Glutamatergic neuron (in vitro differentiated cells): ENCODE measurements around the gene MED8. TPM values are rescaled to one million over a fixed set of nuclear protein-coding genes. Genes with fewer than 3 reads are reported as not detected.
A peak's percentile ranks its signal among the peaks of the same experiment; 100 is the strongest.

Source experiments
- DNase-seq: peaks from one replicate; pipeline ENCODE4 v3.0.0; 2022
- H3K27ac Mint-ChIP-seq: one replicate; pipeline ENCODE4 v1.8.0; 2020; ENCODE audit warnings: mild to moderate bottlenecking, mixed read lengths, inconsistent platforms; ENCODE audit not compliant: unreplicated experiment
- H3K27me3 Mint-ChIP-seq: one replicate; pipeline ENCODE4 v1.8.0; 2020; ENCODE audit warnings: mild to moderate bottlenecking, moderate library complexity, mixed read lengths, inconsistent platforms; ENCODE audit not compliant: unreplicated experiment
- H3K36me3 Mint-ChIP-seq: one replicate; pipeline ENCODE4 v1.8.0; 2020; ENCODE audit warnings: mild to moderate bottlenecking, mixed read lengths, inconsistent platforms; ENCODE audit not compliant: unreplicated experiment
- H3K4me1 Mint-ChIP-seq: one replicate; pipeline ENCODE4 v1.8.0; 2020; ENCODE audit warnings: mild to moderate bottlenecking, low read depth, mixed read lengths, inconsistent platforms; ENCODE audit not compliant: unreplicated experiment
- H3K4me3 Mint-ChIP-seq: one replicate; pipeline ENCODE4 v1.8.0; 2020; ENCODE audit warnings: mild to moderate bottlenecking, mixed read lengths, inconsistent platforms; ENCODE audit not compliant: unreplicated experiment
- H3K9me3 Mint-ChIP-seq: one replicate; pipeline ENCODE4 v1.8.0; 2020; ENCODE audit warnings: mild to moderate bottlenecking, moderate library complexity, mixed read lengths, inconsistent platforms; ENCODE audit not compliant: unreplicated experiment
- microRNA-seq: library from miRNA; unstranded; fragments of <30 nt; microRNA quantifications from one replicate; pipeline ENCODE4, GENCODE V29; 2020; ENCODE audit not compliant: unreplicated experiment
- total RNA-seq: library from RNA; stranded (reverse); fragmentation: NEBNext Ultra II Directional; extraction: Animal tissue kit (Norgen Biotek cat#: 25700); gene quantifications from one replicate; pipeline ENCODE4 v1.2.1, GENCODE V29; 2021; ENCODE audit not compliant: unreplicated experiment
- TF ChIP-seq, protein P1 (sequence below): fragments of 200-600 bp; sonication (generic); IDR thresholded peaks from one replicate; pipeline ENCODE4 v1.5.0; 2021; ENCODE audit not compliant: partially characterized antibody, unreplicated experiment

The MED8 gene
- total RNA-seq, 1 donor from 2014 or later: 39.1 TPM

DNA sequence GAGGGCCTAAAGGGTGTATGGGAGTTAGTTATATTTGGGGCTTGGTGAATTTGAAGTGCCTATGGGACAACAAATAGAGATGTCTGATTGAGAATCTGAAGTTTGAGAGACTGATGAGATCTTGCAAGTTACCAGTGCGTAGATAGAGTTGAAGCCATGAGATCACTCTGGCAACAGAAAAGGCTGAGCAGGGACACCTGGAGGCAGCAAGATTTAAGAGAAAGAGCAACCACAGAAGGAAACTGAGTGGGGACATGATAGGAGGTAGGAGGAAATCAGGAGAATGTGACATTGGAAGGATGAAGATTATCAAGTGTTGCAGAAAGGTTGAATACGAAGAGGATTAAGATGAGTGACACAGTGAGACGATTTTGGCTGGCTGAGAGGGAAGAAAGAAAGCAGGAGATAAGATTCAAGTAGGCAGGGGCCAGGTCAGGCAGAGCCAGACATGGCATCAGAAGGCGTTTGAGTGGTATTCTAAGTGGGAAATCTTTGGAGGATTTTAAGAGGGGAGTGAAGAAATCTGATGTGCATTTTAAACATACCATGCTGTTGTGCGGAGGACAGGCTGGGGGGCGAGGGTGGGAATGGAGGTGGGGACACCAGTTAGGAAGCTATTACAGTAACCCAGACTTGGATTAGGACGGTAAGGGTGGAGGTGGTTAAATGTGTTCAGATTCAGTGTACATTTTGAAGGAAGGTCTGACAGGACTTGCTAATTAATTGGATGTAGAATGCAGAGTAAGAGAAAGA, 55.0 kb downstream of the MED8 start:
- Mint-ChIP-seq H3K27me3 (peaks cover 4% of the 10 kb centered on the region), H3K9me3 (no peaks in the 10 kb centered on the region), H3K4me3 (no peak overlapping the region), H3K36me3 (no peaks in the 10 kb centered on the region), H3K27ac (no peak overlapping the region), H3K4me1 (no peaks in the 10 kb centered on the region)
- DNase-seq: no peak
- TF ChIP-seq, protein P1, sequence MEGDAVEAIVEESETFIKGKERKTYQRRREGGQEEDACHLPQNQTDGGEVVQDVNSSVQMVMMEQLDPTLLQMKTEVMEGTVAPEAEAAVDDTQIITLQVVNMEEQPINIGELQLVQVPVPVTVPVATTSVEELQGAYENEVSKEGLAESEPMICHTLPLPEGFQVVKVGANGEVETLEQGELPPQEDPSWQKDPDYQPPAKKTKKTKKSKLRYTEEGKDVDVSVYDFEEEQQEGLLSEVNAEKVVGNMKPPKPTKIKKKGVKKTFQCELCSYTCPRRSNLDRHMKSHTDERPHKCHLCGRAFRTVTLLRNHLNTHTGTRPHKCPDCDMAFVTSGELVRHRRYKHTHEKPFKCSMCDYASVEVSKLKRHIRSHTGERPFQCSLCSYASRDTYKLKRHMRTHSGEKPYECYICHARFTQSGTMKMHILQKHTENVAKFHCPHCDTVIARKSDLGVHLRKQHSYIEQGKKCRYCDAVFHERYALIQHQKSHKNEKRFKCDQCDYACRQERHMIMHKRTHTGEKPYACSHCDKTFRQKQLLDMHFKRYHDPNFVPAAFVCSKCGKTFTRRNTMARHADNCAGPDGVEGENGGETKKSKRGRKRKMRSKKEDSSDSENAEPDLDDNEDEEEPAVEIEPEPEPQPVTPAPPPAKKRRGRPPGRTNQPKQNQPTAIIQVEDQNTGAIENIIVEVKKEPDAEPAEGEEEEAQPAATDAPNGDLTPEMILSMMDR: no peak

Small RNA genes lying within 50 kb of the gene (microRNA-seq; reads per million reads assigned to microRNA genes)
- gene MIR6734: 4.8 reads per million, percentile 31 among the genes with 10 or more reads in this experiment

Other genes with a start within 250 kb of the MED8 start
- gene EBNA1BP2, start 217.5 kb downstream of the MED8 start, total RNA-seq: 31.3 TPM
- 5.0 TPM for gene CFAP57, start 217.5 kb downstream of the MED8 start, total RNA-seq
- gene TMEM125, start 119.8 kb downstream of the MED8 start, total RNA-seq: not detected
- gene C1orf210, start 104.2 kb downstream of the MED8 start, total RNA-seq: not detected
- gene TIE1, start 88.8 kb downstream of the MED8 start, total RNA-seq: 11.3 TPM
- not detected for gene MPL, start 52.0 kb downstream of the MED8 start, total RNA-seq
- 22.5 TPM for gene CDC20, start 30.8 kb downstream of the MED8 start, total RNA-seq
- 18.7 TPM for gene ELOVL1, start 21.8 kb downstream of the MED8 start, total RNA-seq
- gene SZT2, start 99 bp upstream of the MED8 start, total RNA-seq: 85.3 TPM
- gene HYI, start 64.1 kb upstream of the MED8 start, total RNA-seq: 18.7 TPM
- gene PTPRF, start 141.1 kb upstream of the MED8 start, total RNA-seq: 171 TPM